HCT116 (cell line): ENCODE data around the gene TCEAL5. TPM values are rescaled to one million over a fixed set of nuclear protein-coding genes. Genes with fewer than 3 reads are reported as not detected.

ENCODE experiments used
- ATAC-seq: fragments of 200-7000 bp; cut with Tn5 transposase; 2 replicates; pipeline ENCODE4 v1.9.1; 2020; ENCODE audit warnings: mild to moderate bottlenecking, moderate library complexity
- BruUV-seq: library from RNA; stranded (reverse); fragments of 400-500 nt; replicated peaks from 2 replicates; lab custom pipeline; 2021; lab: Mats Ljungman, UMichigan
- CTCF ChIA-PET: fragments of 300-600 bp; sonication (Branson Sonifier 250); formaldehyde crosslinking; loops from one replicate; lab custom pipeline; 2021; ENCODE audit warnings: antibody characterized with exemption; lab: Charles Lee
- POLR2A ChIA-PET: fragments of 300-600, 350-600 bp; sonication (Branson Sonifier 250); formaldehyde crosslinking; loops from one replicate; lab custom pipeline; 2021; ENCODE audit warnings: antibody characterized with exemption; lab: Charles Lee
- RAD21 ChIA-PET, 2 experiments: fragments of 300-600 bp; sonication (Branson Sonifier 250); formaldehyde crosslinking; loops; one replicate each; lab custom pipeline; 2023; ENCODE audit warnings: low total read pairs in 2 of 2; ENCODE audit not compliant: uncharacterized antibody in 2 of 2, unreplicated experiment in 2 of 2, low non-redundant PET in 1 of 2; lab: Charles Lee
- DNase-seq: peaks from one replicate; pipeline ENCODE4 v3.0.0-alpha.2; 2010; ENCODE audit warnings: low read depth, low spot score
- H2AFZ ChIP-seq: fragments of 200-600 bp; shearing (Covaris generic), sonication (generic); 2 replicates; pipeline ENCODE4 v1.6.1; 2017; ENCODE audit warnings: low read depth, mixed run types, mixed read lengths, antibody characterized with exemption, low read length; ENCODE audit not compliant: poor library complexity, severe bottlenecking
- H3K27ac ChIP-seq: 2 replicates; pipeline ENCODE4 v1.5.1; 2012; ENCODE audit warnings: low read depth, low read length
- H3K27me3 ChIP-seq: fragments of 200-600 bp; sonication (generic); 2 replicates; pipeline ENCODE4 v1.6.1; 2016; ENCODE audit warnings: mixed run types, low read length, mixed read lengths; ENCODE audit not compliant: insufficient read depth
- H3K36me3 ChIP-seq, 2 experiments: fragments of 200-500 bp in 1 of 2; fragments of 200-600 bp in 1 of 2; sonication (Bioruptor generic) in 1 of 2; sonication (generic) in 1 of 2; 2 replicates each; pipeline versions ENCODE4 v1.5.1 to v1.6.1; 2014 to 2016; ENCODE audit warnings: low read length in 2 of 2, inconsistent platforms in 1 of 2, mixed read lengths in 1 of 2, mixed run types in 1 of 2; ENCODE audit not compliant: insufficient read depth in 2 of 2, control insufficient read depth in 1 of 2
- H3K4me1 ChIP-seq, 2 experiments: fragments of 200-600 bp in 1 of 2; sonication (generic) in 1 of 2; 2 replicates each; pipeline versions ENCODE4 v1.5.1 to v1.6.1; 2012 to 2017; ENCODE audit warnings: low read length in 2 of 2, inconsistent platforms in 1 of 2, mild to moderate bottlenecking in 1 of 2, mixed read lengths in 1 of 2, mixed run types in 1 of 2, moderate library complexity in 1 of 2; ENCODE audit not compliant: insufficient read depth in 2 of 2, control insufficient read depth in 1 of 2
- H3K4me2 ChIP-seq: fragments of 200-600 bp; sonication (generic); 2 replicates; pipeline ENCODE4 v1.6.1; 2017; ENCODE audit warnings: mixed run types, low read length, mixed read lengths
- H3K4me3 ChIP-seq, 2 experiments: fragments of 200-600 bp in 1 of 2; sonication (generic) in 1 of 2; replicated peaks in 1 of 2; 2 replicates each; pipeline ENCODE4 v1.5.1; 2011 to 2016; ENCODE audit warnings: low read length in 2 of 2, control low read depth in 1 of 2, low read depth in 1 of 2, mild to moderate bottlenecking in 1 of 2, mixed read lengths in 1 of 2, mixed run types in 1 of 2
- H3K79me2 ChIP-seq: fragments of 200-600 bp; sonication (generic); 2 replicates; pipeline ENCODE4 v1.6.1; 2017; ENCODE audit warnings: mild to moderate bottlenecking, mixed run types, low read length, moderate library complexity, mixed read lengths; ENCODE audit not compliant: insufficient read depth
- H3K9ac ChIP-seq: fragments of 200-600 bp; sonication (generic); 2 replicates; pipeline ENCODE4 v1.6.1; 2016; ENCODE audit warnings: low read length, mixed read lengths
- H3K9me2 ChIP-seq: fragments of 200-600 bp; sonication (generic), shearing (Covaris generic); 2 replicates; pipeline ENCODE4 v1.6.1; 2017; ENCODE audit warnings: mixed run types, mild to moderate bottlenecking, moderate library complexity; ENCODE audit not compliant: insufficient read depth
- H3K9me3 ChIP-seq, 2 experiments: fragments of 200-500 bp in 1 of 2; fragments of 200-600 bp in 1 of 2; sonication (Bioruptor generic) in 1 of 2; sonication (generic) in 1 of 2; 2 replicates each; pipeline ENCODE4 v1.6.1; 2014 to 2017; ENCODE audit warnings: low read length in 2 of 2, mixed read lengths in 2 of 2, inconsistent platforms in 1 of 2, low read depth in 1 of 2, mild to moderate bottlenecking in 1 of 2, mixed run types in 1 of 2, moderate library complexity in 1 of 2; ENCODE audit not compliant: control insufficient read depth in 1 of 2, insufficient read depth in 1 of 2
- H4K20me1 ChIP-seq: fragments of 200-600 bp; sonication (generic), shearing (Covaris generic); 2 replicates; pipeline ENCODE4 v1.6.1; 2017; ENCODE audit warnings: mixed run types, mild to moderate bottlenecking, moderate library complexity; ENCODE audit not compliant: insufficient read depth
- CBX3 ChIP-seq: IDR thresholded peaks from 2 replicates; pipeline ENCODE4 v1.6.1; 2012; ENCODE audit warnings: low read depth
- EGR1 ChIP-seq: IDR thresholded peaks from 2 replicates; pipeline ENCODE4 v1.6.1; 2012; ENCODE audit warnings: low read depth
- ELF1 ChIP-seq: IDR thresholded peaks from 2 replicates; pipeline ENCODE4 v1.6.1; 2012; ENCODE audit warnings: low read depth, borderline replicate concordance
- EZH2 ChIP-seq: fragments of 200-600 bp; sonication (generic); IDR thresholded peaks from 2 replicates; pipeline ENCODE4 v1.6.1; 2017; ENCODE audit warnings: antibody characterized with exemption, mixed run types
- EZH2phosphoT487 ChIP-seq: fragments of 200-600 bp; IDR thresholded peaks from 2 replicates; pipeline ENCODE4 v1.6.1; 2018; ENCODE audit warnings: antibody characterized with exemption, borderline replicate concordance
- MAX ChIP-seq: IDR thresholded peaks from 2 replicates; pipeline ENCODE4 v1.6.1; 2012
- POLR2A ChIP-seq: IDR thresholded peaks from 2 replicates; pipeline ENCODE4 v1.7.0; 2011; ENCODE audit warnings: borderline replicate concordance; ENCODE audit not compliant: insufficient read depth, insufficient read length; ENCODE audit errors: extremely low read depth
- POLR2AphosphoS5 ChIP-seq: IDR thresholded peaks from 2 replicates; pipeline ENCODE4 v1.6.1; 2011; ENCODE audit warnings: mild to moderate bottlenecking, low read depth, low read length, moderate library complexity
- REST ChIP-seq: IDR thresholded peaks from 2 replicates; pipeline ENCODE4 v1.6.1; 2012; ENCODE audit warnings: low read depth
- SIN3A ChIP-seq: IDR thresholded peaks from 2 replicates; pipeline ENCODE4 v1.6.1; 2012; ENCODE audit warnings: low read depth
- SP1 ChIP-seq: IDR thresholded peaks from 2 replicates; pipeline ENCODE4 v1.6.1; 2012; ENCODE audit warnings: low read depth
- SRF ChIP-seq: IDR thresholded peaks from 2 replicates; pipeline ENCODE4 v1.6.1; 2012; ENCODE audit warnings: low read depth
- TCF7L2 ChIP-seq: IDR thresholded peaks from 2 replicates; pipeline ENCODE4 v1.7.0; 2011; ENCODE audit warnings: borderline replicate concordance, inconsistent platforms; ENCODE audit not compliant: insufficient read depth, insufficient read length; ENCODE audit errors: extremely low read depth
- YY1 ChIP-seq: IDR thresholded peaks from 2 replicates; pipeline ENCODE4 v1.6.1; 2011; ENCODE audit warnings: low read length, low read depth, moderate library complexity, mild to moderate bottlenecking; ENCODE audit not compliant: insufficient replicate concordance; ENCODE audit errors: extremely low read depth
- ZNF274 ChIP-seq: fragments of 200-500 bp; sonication (Bioruptor generic); IDR thresholded peaks from 2 replicates; pipeline ENCODE4 v1.6.1; 2014; ENCODE audit warnings: mild to moderate bottlenecking, low read depth, low read length, inconsistent platforms
- intact Hi-C: fragments of 100-400 bp; cut with micrococcal nuclease; formaldehyde crosslinking; loops from 2 replicates; pipeline ENCODE4 v1.10.0; 2022
- total RNA-seq: library from RNA; stranded (reverse); gene quantifications from one replicate; pipeline ENCODE4 v1.2.1, GENCODE V29; 2021; ENCODE audit not compliant: unreplicated experiment
- TF ChIP-seq, protein P1 (sequence below), 3 experiments: fragments of 200-600 bp in 1 of 3; sonication (generic) in 1 of 3; IDR thresholded peaks in 2 of 3; conservative IDR thresholded peaks in 1 of 3; 2 replicates each; pipeline ENCODE4 v1.5.1; 2012 to 2017; ENCODE audit warnings: low read depth in 2 of 3, low read length in 2 of 3, antibody characterized with exemption in 1 of 3, borderline replicate concordance in 1 of 3, control low read depth in 1 of 3, mild to moderate bottlenecking in 1 of 3, mixed read lengths in 1 of 3, mixed run types in 1 of 3, moderate library complexity in 1 of 3; ENCODE audit not compliant: insufficient read depth in 1 of 3
- TF ChIP-seq, protein P2 (sequence below): IDR thresholded peaks from 2 replicates; pipeline ENCODE4 v1.6.1; 2012

TCEAL5 gene
- total RNA-seq, 1 experiment from 2014 or later = not detected

GRCh38 chrX:103254171-103254824 is 22.3 kb downstream of the TCEAL5 start:
- intact Hi-C loops = no loop called here
- peaks cover 19% of the 10 kb centered on the region for H3K79me2 ChIP-seq

More at GRCh38 chrX:103254171-103254824, 22.3 kb downstream of the TCEAL5 start:
- Histone ChIP-seq H3K9me3 (no peaks in the 10 kb centered on the region), H3K9me2 (no peaks in the 10 kb centered on the region), H3K4me2 (peak overlapping the region; percentile 80), H3K36me3 (no peaks in the 10 kb centered on the region), H4K20me1 (no peaks in the 10 kb centered on the region), H3K27me3 (no peaks in the 10 kb centered on the region), H2AFZ (no peak overlapping the region), H3K4me3 (peak overlapping the region; percentile 78 to 82)
- peak; percentile 48 for DNase-seq
- ATAC-seq = peak; percentile 80
- no TSS peak for BruUV-seq
- ChIA-PET CTCF (no interaction called here), RAD21 (no interaction called here)
- peak; percentile 49; the same call in 1 of the 2 replicates for TF ChIP-seq SRF
- TF ChIP-seq REST = no peak
- TF ChIP-seq ZNF274 = no peak
- no peak for TF ChIP-seq SIN3A
- TF ChIP-seq, protein P1, sequence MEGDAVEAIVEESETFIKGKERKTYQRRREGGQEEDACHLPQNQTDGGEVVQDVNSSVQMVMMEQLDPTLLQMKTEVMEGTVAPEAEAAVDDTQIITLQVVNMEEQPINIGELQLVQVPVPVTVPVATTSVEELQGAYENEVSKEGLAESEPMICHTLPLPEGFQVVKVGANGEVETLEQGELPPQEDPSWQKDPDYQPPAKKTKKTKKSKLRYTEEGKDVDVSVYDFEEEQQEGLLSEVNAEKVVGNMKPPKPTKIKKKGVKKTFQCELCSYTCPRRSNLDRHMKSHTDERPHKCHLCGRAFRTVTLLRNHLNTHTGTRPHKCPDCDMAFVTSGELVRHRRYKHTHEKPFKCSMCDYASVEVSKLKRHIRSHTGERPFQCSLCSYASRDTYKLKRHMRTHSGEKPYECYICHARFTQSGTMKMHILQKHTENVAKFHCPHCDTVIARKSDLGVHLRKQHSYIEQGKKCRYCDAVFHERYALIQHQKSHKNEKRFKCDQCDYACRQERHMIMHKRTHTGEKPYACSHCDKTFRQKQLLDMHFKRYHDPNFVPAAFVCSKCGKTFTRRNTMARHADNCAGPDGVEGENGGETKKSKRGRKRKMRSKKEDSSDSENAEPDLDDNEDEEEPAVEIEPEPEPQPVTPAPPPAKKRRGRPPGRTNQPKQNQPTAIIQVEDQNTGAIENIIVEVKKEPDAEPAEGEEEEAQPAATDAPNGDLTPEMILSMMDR (IDR thresholded peaks at IDR 0.05 in 2 of 3, conservative IDR thresholded peaks at IDR 0.05 in 1 of 3; ENCODE audit: borderline replicate concordance in 1 of 3, insufficient read depth in 1 of 3, low read depth in 2 of 3, low read length in 2 of 3) = no peak
- TF ChIP-seq POLR2AphosphoS5 = peak; percentile 49
- TF ChIP-seq, protein P2, sequence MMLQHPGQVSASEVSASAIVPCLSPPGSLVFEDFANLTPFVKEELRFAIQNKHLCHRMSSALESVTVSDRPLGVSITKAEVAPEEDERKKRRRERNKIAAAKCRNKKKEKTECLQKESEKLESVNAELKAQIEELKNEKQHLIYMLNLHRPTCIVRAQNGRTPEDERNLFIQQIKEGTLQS = no peak
- TF ChIP-seq EGR1 = peak; percentile 64; the same call in 1 of the 2 replicates
- TF ChIP-seq MAX = no peak; the same call in 1 of the 2 replicates
- peak; percentile 89 for TF ChIP-seq YY1
- no peak for TF ChIP-seq ELF1
- no peak for TF ChIP-seq CBX3
- no peak for TF ChIP-seq EZH2
- TF ChIP-seq SP1 = no peak; the same call in 1 of the 2 replicates
- TF ChIP-seq TCF7L2 = no peak
- no peak for TF ChIP-seq POLR2A
- TF ChIP-seq EZH2phosphoT487 = no peak
- TF ChIP-seq, all 23 proteins: peak for 4
- POLR2A ChIA-PET = no interaction called here
- Histone ChIP-seq H3K4me1 (peaks cover 3 to 15% of the 10 kb centered on the region in 2 experiments; a peak in 2 of 4 replicates), H3K27ac (peak overlapping the region; percentile 89), H3K9ac (peak overlapping the region; percentile 84)
